ENCODE measurements around the gene IGF1R. TPM values are rescaled to one million over a fixed set of nuclear protein-coding genes. Genes with fewer than 3 reads are reported as not detected.

IGF1R gene
- total RNA-seq, 1 experiment from 2014 or later: 51.6 TPM

DNA sequence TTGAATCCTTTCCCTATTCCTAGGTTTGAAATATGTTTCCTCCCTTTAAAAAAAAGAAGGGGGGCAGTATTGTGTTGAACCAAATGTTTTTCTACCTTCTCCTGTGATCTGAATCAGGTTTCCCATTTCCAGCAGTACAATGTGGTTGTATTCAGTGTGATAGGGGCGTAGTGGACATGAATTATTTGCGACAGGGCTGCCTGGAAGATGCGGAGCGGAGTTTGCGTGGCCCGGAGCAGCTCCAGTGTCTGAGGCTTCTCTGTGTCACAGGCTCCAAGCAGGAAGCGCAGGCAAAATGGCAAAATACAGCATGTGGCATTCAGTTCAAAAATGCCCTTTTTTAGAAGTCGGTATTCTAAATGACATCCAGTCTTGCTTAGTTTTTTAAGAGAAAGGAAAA lies 204.8 kb downstream of the IGF1R start:
- DNase-seq: peak; percentile 79 to 84
- Mint-ChIP-seq H3K9me3 (ENCODE audit: unreplicated experiment) (no peaks in the 10 kb centered on the region), H3K27me3 (ENCODE audit: insufficient read depth, unreplicated experiment) (no peaks in the 10 kb centered on the region), H3K4me3 (ENCODE audit: unreplicated experiment) (peak overlapping the region; percentile 79), H3K4me1 (ENCODE audit: low read depth, unreplicated experiment) (peaks cover 37% of the 10 kb centered on the region), H3K27ac (ENCODE audit: unreplicated experiment) (peak overlapping the region; percentile 24), H3K36me3 (ENCODE audit: insufficient read depth, unreplicated experiment) (peaks cover 18% of the 10 kb centered on the region)
- POLR2A ChIA-PET: no interaction called here
- H3K36me3 ChIP-seq (ENCODE audit: control insufficient read depth, insufficient read depth, low read length): no peaks in the 10 kb centered on the region
- peak overlapping the region; percentile 82 for H3K4me3 ChIP-seq (ENCODE audit: low read depth, low read length)
- CTCF ChIA-PET: interaction anchor here (0.7 kb wide), 1 partner anchor 334 kb away, joined by 4 read pairs; no protein-coding TSS in a partner anchor
- no peaks in the 10 kb centered on the region for H3K27me3 ChIP-seq (replicated peaks; ENCODE audit: control insufficient read depth, insufficient read depth, low read length)
- no peaks in the 10 kb centered on the region for H3K9me3 ChIP-seq
- BruUV-seq (replicated peaks): no TSS peak
- H3K4me1 ChIP-seq: peaks cover 31% of the 10 kb centered on the region
- intact Hi-C loops (cut with micrococcal nuclease; ENCODE audit: unreplicated experiment): loop anchor here (1.0 kb wide), 1 partner anchor 28 kb away; no protein-coding TSS in a partner anchor
- TF ChIP-seq, protein P1, sequence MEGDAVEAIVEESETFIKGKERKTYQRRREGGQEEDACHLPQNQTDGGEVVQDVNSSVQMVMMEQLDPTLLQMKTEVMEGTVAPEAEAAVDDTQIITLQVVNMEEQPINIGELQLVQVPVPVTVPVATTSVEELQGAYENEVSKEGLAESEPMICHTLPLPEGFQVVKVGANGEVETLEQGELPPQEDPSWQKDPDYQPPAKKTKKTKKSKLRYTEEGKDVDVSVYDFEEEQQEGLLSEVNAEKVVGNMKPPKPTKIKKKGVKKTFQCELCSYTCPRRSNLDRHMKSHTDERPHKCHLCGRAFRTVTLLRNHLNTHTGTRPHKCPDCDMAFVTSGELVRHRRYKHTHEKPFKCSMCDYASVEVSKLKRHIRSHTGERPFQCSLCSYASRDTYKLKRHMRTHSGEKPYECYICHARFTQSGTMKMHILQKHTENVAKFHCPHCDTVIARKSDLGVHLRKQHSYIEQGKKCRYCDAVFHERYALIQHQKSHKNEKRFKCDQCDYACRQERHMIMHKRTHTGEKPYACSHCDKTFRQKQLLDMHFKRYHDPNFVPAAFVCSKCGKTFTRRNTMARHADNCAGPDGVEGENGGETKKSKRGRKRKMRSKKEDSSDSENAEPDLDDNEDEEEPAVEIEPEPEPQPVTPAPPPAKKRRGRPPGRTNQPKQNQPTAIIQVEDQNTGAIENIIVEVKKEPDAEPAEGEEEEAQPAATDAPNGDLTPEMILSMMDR (IDR thresholded peaks at IDR 0.05; ENCODE audit: insufficient read depth in 1 of 2, low read depth in 1 of 2, low read length in 1 of 2, severe bottlenecking in 1 of 2, unreplicated experiment in 1 of 2): no peak

DNA sequence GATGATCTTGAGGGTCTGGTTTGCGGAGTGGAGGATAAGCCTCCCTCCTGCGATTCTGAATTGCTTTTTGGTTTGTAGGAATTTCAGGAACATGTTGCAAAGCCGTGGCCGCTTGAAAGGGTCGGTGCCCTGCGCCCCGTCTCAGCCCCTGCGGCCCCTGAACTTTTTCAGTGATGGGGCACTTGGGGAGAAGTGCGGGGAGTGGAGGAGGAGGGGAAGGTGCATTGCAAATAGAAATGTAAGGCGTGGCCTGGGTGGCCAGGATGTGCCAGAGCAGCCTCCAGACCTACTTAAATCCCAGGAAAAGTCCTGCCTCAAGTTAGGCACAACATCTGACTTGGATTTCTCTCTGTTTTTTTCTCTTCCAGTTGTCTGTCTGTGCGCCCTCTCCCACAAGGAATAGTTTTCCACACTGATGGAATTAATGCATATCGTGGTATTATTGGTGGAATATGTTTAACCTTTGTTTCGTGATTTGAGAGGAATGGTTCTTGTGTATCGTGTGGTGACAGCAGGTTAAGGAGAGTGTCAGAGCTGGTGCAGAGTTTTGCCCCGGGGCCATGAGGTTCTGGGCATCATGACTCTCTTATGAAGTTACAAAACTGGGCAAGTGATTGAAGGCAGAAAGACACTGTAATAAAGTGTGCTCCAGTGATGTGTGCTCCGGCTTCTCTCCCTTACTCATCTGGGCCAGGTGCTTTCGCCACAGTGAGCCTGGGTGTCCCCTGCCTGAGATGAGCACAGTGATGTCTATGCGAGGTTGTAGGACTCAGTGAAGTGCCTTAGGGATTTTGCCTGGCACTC lies 205.5 kb downstream of the IGF1R start:
- TF ChIP-seq, protein P1 (IDR thresholded peaks at IDR 0.05; ENCODE audit: insufficient read depth in 1 of 2, low read depth in 1 of 2, low read length in 1 of 2, severe bottlenecking in 1 of 2, unreplicated experiment in 1 of 2): no peak
- POLR2A ChIA-PET: no interaction called here
- H3K4me3 Mint-ChIP-seq (ENCODE audit: unreplicated experiment): peak overlapping the region; percentile 79
- intact Hi-C loops (cut with micrococcal nuclease; ENCODE audit: unreplicated experiment): loop anchor here (1.0 kb wide), 1 partner anchor 27 kb away; no protein-coding TSS in a partner anchor
- H3K4me3 ChIP-seq (ENCODE audit: low read depth, low read length): peak overlapping the region; percentile 25
- H3K9me3 ChIP-seq: no peaks in the 10 kb centered on the region
- DNase-seq: no peak
- H3K27me3 Mint-ChIP-seq (ENCODE audit: insufficient read depth, unreplicated experiment): no peaks in the 10 kb centered on the region
- peak overlapping the region; percentile 74 for H3K27ac Mint-ChIP-seq (ENCODE audit: unreplicated experiment)
- H3K27me3 ChIP-seq (replicated peaks; ENCODE audit: control insufficient read depth, insufficient read depth, low read length): no peaks in the 10 kb centered on the region
- CTCF ChIA-PET: interaction anchor here (0.7 kb wide), 1 partner anchor 335 kb away, joined by 4 read pairs; no protein-coding TSS in a partner anchor
- H3K9me3 Mint-ChIP-seq (ENCODE audit: unreplicated experiment): no peaks in the 10 kb centered on the region
- no peaks in the 10 kb centered on the region for H3K36me3 ChIP-seq (ENCODE audit: control insufficient read depth, insufficient read depth, low read length)
- H3K4me1 Mint-ChIP-seq (ENCODE audit: low read depth, unreplicated experiment): peaks cover 43% of the 10 kb centered on the region
- BruUV-seq (replicated peaks): no TSS peak
- H3K4me1 ChIP-seq: peaks cover 36% of the 10 kb centered on the region
- peaks cover 18% of the 10 kb centered on the region for H3K36me3 Mint-ChIP-seq (ENCODE audit: insufficient read depth, unreplicated experiment)

DNA sequence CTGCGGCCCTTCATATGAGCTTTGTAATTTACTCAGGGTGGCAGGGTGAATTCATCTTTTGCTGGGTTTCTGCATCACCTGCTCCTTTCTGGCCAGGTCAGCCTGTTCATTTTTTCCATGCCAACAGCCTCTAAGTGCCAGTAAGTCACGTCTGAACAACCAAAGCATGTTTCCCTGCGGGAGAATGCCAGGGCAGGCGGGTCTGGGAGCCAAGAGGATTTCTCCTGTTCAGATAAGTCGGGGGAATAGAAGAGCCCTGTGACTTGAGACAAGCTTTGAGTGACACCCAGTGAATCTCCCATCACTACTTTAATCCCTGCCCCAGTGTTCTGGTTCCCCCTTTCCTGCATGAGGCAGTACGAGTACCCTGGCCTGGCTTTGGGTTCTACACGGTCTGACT lies 206.2 kb downstream of the IGF1R start:
- Histone ChIP-seq H3K4me1 (peaks cover 43% of the 10 kb centered on the region), H3K9me3 (no peaks in the 10 kb centered on the region), H3K36me3 (ENCODE audit: control insufficient read depth, insufficient read depth, low read length) (no peaks in the 10 kb centered on the region), H3K27me3 (replicated peaks; ENCODE audit: control insufficient read depth, insufficient read depth, low read length) (no peaks in the 10 kb centered on the region), H3K4me3 (ENCODE audit: low read depth, low read length) (no peak overlapping the region)
- DNase-seq: no peak
- H3K36me3 Mint-ChIP-seq (ENCODE audit: insufficient read depth, unreplicated experiment): peaks cover 18% of the 10 kb centered on the region
- CTCF ChIA-PET: no interaction called here
- H3K9me3 Mint-ChIP-seq (ENCODE audit: unreplicated experiment): no peaks in the 10 kb centered on the region
- no TSS peak for BruUV-seq (replicated peaks)
- TF ChIP-seq, protein P1 (IDR thresholded peaks at IDR 0.05; ENCODE audit: insufficient read depth in 1 of 2, low read depth in 1 of 2, low read length in 1 of 2, severe bottlenecking in 1 of 2, unreplicated experiment in 1 of 2): no peak
- peak overlapping the region; percentile 74 for H3K27ac Mint-ChIP-seq (ENCODE audit: unreplicated experiment)
- intact Hi-C loops (cut with micrococcal nuclease; ENCODE audit: unreplicated experiment): no loop called here
- H3K4me3 Mint-ChIP-seq (ENCODE audit: unreplicated experiment): no peak overlapping the region
- POLR2A ChIA-PET: no interaction called here
- no peaks in the 10 kb centered on the region for H3K27me3 Mint-ChIP-seq (ENCODE audit: insufficient read depth, unreplicated experiment)
- peaks cover 47% of the 10 kb centered on the region for H3K4me1 Mint-ChIP-seq (ENCODE audit: low read depth, unreplicated experiment)

Measured in Caco-2 (cell line).